GM23248 (cell line): ENCODE measurements around the gene WNT16.

Experiments used
- EZH2 ChIP-seq: fragments of 200-600 bp; sonication (generic); IDR thresholded peaks from 2 replicates; pipeline ENCODE4 v1.6.1; 2018; ENCODE audit warnings: antibody characterized with exemption, mild to moderate bottlenecking; ENCODE audit not compliant: insufficient read depth, poor library complexity, severe bottlenecking
- EZH2phosphoT487 ChIP-seq: fragments of 200-600 bp; sonication (generic); IDR thresholded peaks from 2 replicates; pipeline ENCODE4 v1.6.1; 2018; ENCODE audit warnings: antibody characterized with exemption, moderate library complexity, mild to moderate bottlenecking, low read depth; ENCODE audit not compliant: insufficient read depth

DNA sequence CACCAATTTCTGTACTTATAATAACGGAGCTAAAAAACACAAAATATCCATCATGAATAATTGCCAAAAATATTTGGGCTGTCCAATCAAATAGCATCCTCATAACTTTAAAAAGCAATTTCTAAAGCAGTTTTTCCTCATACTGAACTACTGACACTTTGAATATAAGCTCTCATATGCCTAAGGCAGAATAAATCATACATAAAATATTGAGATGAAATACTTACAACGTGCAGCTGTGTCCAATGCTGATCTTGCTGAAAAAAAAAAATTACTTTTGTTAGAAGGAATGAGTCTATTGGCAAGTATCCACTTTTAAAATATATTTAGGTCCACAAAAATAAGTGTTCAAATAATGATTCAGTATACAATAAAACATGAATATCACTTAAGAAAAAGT, 43.1 kb downstream of the WNT16 start:
- TF ChIP-seq EZH2phosphoT487 (no peak), EZH2 (no peak)
